GM12878 (cell line): ENCODE data around the gene ACVR1B. TPM values are rescaled to one million over a fixed set of nuclear protein-coding genes. Genes with fewer than 3 reads are reported as not detected.

Experiments used
- CBFB ChIP-seq: IDR thresholded peaks from 2 replicates; pipeline ENCODE4 v1.6.1; 2016; ENCODE audit warnings: antibody characterized with exemption, low read depth
- EED ChIP-seq: sonication (generic); IDR thresholded peaks from 2 replicates; pipeline ENCODE4 v1.6.1; 2016; ENCODE audit warnings: antibody characterized with exemption, low read depth
- ESRRA ChIP-seq: IDR thresholded peaks from 2 replicates; pipeline ENCODE4 v1.6.1; 2012; ENCODE audit warnings: mild to moderate bottlenecking, low read length, improper control_type of control experiment
- FOXM1 ChIP-seq: IDR thresholded peaks from 2 replicates; pipeline ENCODE4 v1.6.1; 2012; ENCODE audit warnings: low read depth, mild to moderate bottlenecking, inconsistent platforms, low read length, moderate library complexity
- HDGF ChIP-seq: fragments of 450-650 bp; IDR thresholded peaks from 2 replicates; pipeline ENCODE4 v1.6.1; 2016; ENCODE audit warnings: antibody characterized with exemption
- KDM1A ChIP-seq: fragments of 200-600 bp; sonication (generic); IDR thresholded peaks from 2 replicates; pipeline ENCODE4 v1.6.1; 2016; ENCODE audit warnings: borderline replicate concordance
- KLF5 ChIP-seq: fragments of 450-650 bp; IDR thresholded peaks from 2 replicates; pipeline ENCODE4 v1.6.1; 2014; ENCODE audit warnings: mild to moderate bottlenecking; ENCODE audit not compliant: partially characterized antibody
- MEF2A ChIP-seq: IDR thresholded peaks from 2 replicates; pipeline ENCODE4 v1.6.1; 2011; ENCODE audit warnings: low read depth, mild to moderate bottlenecking, low read length, moderate library complexity; ENCODE audit not compliant: insufficient read depth
- MYB ChIP-seq: fragments of 150-350 bp; IDR thresholded peaks from 2 replicates; pipeline ENCODE4 v1.6.1; 2014; ENCODE audit warnings: mild to moderate bottlenecking, low read depth, low read length, borderline replicate concordance
- NFYA ChIP-seq: IDR thresholded peaks from 2 replicates; pipeline ENCODE4 v1.6.1; 2011; ENCODE audit warnings: low read depth, mild to moderate bottlenecking, low read length, improper control_type of control experiment, borderline replicate concordance
- PAX5 ChIP-seq: IDR thresholded peaks from 2 replicates; pipeline ENCODE4 v1.6.1; 2011; ENCODE audit warnings: low read depth, low read length, borderline replicate concordance
- POU2F2 ChIP-seq: IDR thresholded peaks from 3 replicates; pipeline ENCODE4 v1.6.1; 2011; ENCODE audit warnings: low read depth, mild to moderate bottlenecking, low read length, borderline replicate concordance
- RCOR1 ChIP-seq: conservative IDR thresholded peaks from 2 replicates; pipeline ENCODE4 v1.6.1; 2012; ENCODE audit warnings: low read depth, low read length, improper control_type of control experiment
- RUNX3 ChIP-seq: IDR thresholded peaks from 2 replicates; pipeline ENCODE4 v1.6.1; 2012; ENCODE audit warnings: low read length, inconsistent platforms
- SIN3A ChIP-seq: IDR thresholded peaks from 2 replicates; pipeline ENCODE4 v1.6.1; 2012; ENCODE audit warnings: low read depth, low read length, improper control_type of control experiment
- SP1 ChIP-seq: IDR thresholded peaks from one replicate; pipeline ENCODE4 v1.6.1; 2011; ENCODE audit warnings: low read depth, low read length
- SREBF1 ChIP-seq: IDR thresholded peaks from 2 replicates; pipeline ENCODE4 v1.6.1; 2012; ENCODE audit warnings: mild to moderate bottlenecking, low read length
- TAF1 ChIP-seq: IDR thresholded peaks from 2 replicates; pipeline ENCODE4 v1.6.1; 2011; ENCODE audit warnings: mild to moderate bottlenecking, low read depth, low read length, borderline replicate concordance
- ZBED1 ChIP-seq: IDR thresholded peaks from 2 replicates; pipeline ENCODE4 v1.6.1; 2016; ENCODE audit warnings: borderline replicate concordance
- ZNF24 ChIP-seq: fragments of 450-650 bp; IDR thresholded peaks from 2 replicates; pipeline ENCODE4 v1.6.1; 2017; ENCODE audit warnings: antibody characterized with exemption, mild to moderate bottlenecking
- ZNF622 ChIP-seq: fragments of 450-650 bp; IDR thresholded peaks from 2 replicates; pipeline ENCODE4 v1.6.1; 2017; ENCODE audit warnings: mild to moderate bottlenecking, inconsistent platforms
- ZZZ3 ChIP-seq: IDR thresholded peaks from 2 replicates; pipeline ENCODE4 v1.6.1; 2011; ENCODE audit warnings: low read depth; ENCODE audit not compliant: control insufficient read depth, insufficient read length
- polyA plus RNA-seq, 11 experiments: library from polyadenylated mRNA; depleted of rRNA in 4 of 11; unstranded in 6 of 11; stranded (reverse) in 5 of 11; fragments of >200 nt; fragmentation: Nextera tagmentation in 4 of 11; fragmentation: Illumina TruSeq in 1 of 11; extraction: Ambion mirVana in 4 of 11; extraction: Trizol in 1 of 11; gene quantifications; 1 replicate in 1 of 11; 2 replicates in 10 of 11; pipeline versions ENCODE4 v1.2.1 to v1.2.3, GENCODE V29; 2011 to 2016; ENCODE audit warnings: inconsistent platforms in 2 of 11, missing spikeins in 2 of 11, low read depth in 1 of 11
- total RNA-seq, 4 experiments: library from RNA; depleted of rRNA in 3 of 4; stranded (reverse); fragments of >200 nt in 3 of 4; fragmentation: Illumina TruSeq in 1 of 4; extraction: Trizol in 1 of 4; gene quantifications; 2 replicates each; pipeline versions ENCODE4 v1.2.1 to v1.2.3, GENCODE V29; 2013 to 2021
- TF ChIP-seq, protein P1 (sequence below): fragments of 450-650 bp; IDR thresholded peaks from 2 replicates; pipeline ENCODE4 v1.6.1; 2017; ENCODE audit warnings: mild to moderate bottlenecking, moderate library complexity
- TF ChIP-seq, protein P2 (sequence below): fragments of 150-350 bp; IDR thresholded peaks from 2 replicates; pipeline ENCODE4 v1.6.1; 2016; ENCODE audit warnings: low read depth, low read length

ACVR1B gene
- total and polyA plus RNA-seq, 10 of the 15 experiments (the other 5 are each of a cell fraction or from before 2014, with no cell fraction given) = 0.02 to 0.69 (median 0.16) TPM; not detected in 2

DNA sequence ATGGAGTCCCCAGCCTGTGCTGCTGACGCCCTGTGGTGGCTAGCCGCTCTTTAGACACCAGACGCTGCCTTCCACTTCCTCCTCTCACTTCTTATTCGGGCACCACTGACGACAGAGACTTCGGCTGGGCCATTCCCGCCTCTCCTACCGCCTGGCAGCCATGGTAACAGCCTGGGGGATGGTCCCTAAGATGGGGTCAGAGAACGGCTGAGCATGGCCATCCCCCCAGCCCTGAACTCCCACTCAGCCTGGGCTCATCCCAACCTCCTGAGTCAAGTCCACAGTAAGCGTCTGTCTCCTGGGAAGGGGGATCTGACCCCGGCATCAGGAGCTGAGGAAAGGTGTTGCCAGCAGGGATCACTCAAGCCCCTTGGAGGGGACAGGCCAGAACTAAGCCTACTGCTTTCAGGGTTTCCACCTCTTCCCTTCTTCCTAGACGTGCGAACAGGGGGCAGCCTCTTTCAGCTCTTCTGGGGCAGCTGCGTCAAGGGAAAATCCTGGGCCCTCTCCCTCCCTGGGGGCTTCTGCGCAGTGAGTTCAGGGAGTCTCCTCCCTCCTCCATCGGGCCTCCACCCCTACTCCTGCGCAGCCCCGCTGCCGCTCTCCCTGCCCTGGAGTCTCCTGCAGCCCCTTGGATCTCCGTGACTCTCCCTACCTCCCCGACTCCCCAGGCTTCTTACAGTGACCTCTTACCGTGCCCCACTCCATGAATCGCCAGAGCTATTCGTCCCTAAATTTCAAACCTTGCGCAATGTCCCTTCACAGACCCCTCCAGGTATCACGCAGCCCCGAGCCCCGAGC is 54.6 kb downstream of the ACVR1B start (continued):
- TF ChIP-seq, protein P1, sequence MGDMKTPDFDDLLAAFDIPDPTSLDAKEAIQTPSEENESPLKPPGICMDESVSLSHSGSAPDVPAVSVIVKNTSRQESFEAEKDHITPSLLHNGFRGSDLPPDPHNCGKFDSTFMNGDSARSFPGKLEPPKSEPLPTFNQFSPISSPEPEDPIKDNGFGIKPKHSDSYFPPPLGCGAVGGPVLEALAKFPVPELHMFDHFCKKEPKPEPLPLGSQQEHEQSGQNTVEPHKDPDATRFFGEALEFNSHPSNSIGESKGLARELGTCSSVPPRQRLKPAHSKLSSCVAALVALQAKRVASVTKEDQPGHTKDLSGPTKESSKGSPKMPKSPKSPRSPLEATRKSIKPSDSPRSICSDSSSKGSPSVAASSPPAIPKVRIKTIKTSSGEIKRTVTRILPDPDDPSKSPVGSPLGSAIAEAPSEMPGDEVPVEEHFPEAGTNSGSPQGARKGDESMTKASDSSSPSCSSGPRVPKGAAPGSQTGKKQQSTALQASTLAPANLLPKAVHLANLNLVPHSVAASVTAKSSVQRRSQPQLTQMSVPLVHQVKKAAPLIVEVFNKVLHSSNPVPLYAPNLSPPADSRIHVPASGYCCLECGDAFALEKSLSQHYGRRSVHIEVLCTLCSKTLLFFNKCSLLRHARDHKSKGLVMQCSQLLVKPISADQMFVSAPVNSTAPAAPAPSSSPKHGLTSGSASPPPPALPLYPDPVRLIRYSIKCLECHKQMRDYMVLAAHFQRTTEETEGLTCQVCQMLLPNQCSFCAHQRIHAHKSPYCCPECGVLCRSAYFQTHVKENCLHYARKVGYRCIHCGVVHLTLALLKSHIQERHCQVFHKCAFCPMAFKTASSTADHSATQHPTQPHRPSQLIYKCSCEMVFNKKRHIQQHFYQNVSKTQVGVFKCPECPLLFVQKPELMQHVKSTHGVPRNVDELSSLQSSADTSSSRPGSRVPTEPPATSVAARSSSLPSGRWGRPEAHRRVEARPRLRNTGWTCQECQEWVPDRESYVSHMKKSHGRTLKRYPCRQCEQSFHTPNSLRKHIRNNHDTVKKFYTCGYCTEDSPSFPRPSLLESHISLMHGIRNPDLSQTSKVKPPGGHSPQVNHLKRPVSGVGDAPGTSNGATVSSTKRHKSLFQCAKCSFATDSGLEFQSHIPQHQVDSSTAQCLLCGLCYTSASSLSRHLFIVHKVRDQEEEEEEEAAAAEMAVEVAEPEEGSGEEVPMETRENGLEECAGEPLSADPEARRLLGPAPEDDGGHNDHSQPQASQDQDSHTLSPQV = peak; percentile 22; the same call in 1 of the 2 replicates
- TF ChIP-seq PAX5 (peak; percentile 55; the same call in 1 of the 2 replicates), CBFB (no peak), SP1 (peak; percentile 46), ZNF622 (no peak), NFYA (no peak), SREBF1 (no peak), ESRRA (no peak), ZNF24 (no peak), RUNX3 (peak; percentile 29; the same call in 1 of the 2 replicates), FOXM1 (no peak), MYB (no peak), KLF5 (no peak), RCOR1 (no peak), SIN3A (no peak), TAF1 (no peak), POU2F2 (0 out of 3 replicates have a peak, but pooled peaks have one; percentile 32), EED (no peak), ZZZ3 (no peak), ZBED1 (no peak), MEF2A (no peak), KDM1A (no peak), HDGF (no peak)
- TF ChIP-seq, protein P2, sequence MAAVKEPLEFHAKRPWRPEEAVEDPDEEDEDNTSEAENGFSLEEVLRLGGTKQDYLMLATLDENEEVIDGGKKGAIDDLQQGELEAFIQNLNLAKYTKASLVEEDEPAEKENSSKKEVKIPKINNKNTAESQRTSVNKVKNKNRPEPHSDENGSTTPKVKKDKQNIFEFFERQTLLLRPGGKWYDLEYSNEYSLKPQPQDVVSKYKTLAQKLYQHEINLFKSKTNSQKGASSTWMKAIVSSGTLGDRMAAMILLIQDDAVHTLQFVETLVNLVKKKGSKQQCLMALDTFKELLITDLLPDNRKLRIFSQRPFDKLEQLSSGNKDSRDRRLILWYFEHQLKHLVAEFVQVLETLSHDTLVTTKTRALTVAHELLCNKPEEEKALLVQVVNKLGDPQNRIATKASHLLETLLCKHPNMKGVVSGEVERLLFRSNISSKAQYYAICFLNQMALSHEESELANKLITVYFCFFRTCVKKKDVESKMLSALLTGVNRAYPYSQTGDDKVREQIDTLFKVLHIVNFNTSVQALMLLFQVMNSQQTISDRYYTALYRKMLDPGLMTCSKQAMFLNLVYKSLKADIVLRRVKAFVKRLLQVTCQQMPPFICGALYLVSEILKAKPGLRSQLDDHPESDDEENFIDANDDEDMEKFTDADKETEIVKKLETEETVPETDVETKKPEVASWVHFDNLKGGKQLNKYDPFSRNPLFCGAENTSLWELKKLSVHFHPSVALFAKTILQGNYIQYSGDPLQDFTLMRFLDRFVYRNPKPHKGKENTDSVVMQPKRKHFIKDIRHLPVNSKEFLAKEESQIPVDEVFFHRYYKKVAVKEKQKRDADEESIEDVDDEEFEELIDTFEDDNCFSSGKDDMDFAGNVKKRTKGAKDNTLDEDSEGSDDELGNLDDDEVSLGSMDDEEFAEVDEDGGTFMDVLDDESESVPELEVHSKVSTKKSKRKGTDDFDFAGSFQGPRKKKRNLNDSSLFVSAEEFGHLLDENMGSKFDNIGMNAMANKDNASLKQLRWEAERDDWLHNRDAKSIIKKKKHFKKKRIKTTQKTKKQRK = no peak
